ENCODE results near the gene ARMC7. TPM values are rescaled to one million over a fixed set of nuclear protein-coding genes. Genes with fewer than 3 reads are reported as not detected.

The ARMC7 gene
- total RNA-seq, 1 experiment from 2014 or later: 12.3 TPM

DNA sequence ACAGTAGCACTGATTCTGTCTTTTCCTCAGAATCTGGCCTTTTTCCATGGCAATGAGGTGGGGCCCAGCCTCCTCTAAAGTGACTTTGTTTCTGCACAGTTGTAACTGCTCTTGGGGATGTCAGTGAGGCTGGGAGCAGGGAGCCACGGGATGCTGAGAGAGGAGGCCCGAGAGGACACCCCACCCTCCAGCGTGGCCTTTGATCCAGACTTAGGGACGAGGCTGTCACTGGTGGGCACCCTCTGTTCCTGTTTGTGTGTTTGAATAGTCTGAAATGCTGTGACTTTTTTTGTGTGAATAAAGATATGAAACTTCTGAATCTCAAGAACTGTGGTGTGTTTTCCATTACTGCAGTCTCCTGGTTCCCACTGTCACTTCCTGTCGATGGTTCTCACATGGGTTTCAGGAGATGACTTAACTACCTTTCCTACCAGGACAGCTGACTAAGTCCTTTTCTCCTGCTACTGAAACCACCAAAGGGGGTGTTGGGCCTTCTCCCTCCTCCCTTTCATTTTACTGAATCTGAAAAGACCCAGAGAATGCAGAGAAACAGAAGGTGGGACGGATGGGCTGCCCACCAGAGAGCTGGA, 44.1 kb upstream of the ARMC7 start:
- no peak for DNase-seq (ENCODE audit: low spot score)
- POLR2A ChIA-PET (ENCODE audit: low non-redundant PET): no interaction called here
- Histone ChIP-seq H3K36me3 (ENCODE audit: insufficient read depth, low read length, poor library complexity, severe bottlenecking) (peaks cover 23% of the 10 kb centered on the region), H3K27ac (ENCODE audit: low read depth, low read length, poor library complexity, severe bottlenecking) (no peak overlapping the region), H3K4me3 (ENCODE audit: low read depth, low read length, poor library complexity, severe bottlenecking) (no peak overlapping the region), H3K9me3 (ENCODE audit: low read depth, low read length, poor library complexity, severe bottlenecking) (no peaks in the 10 kb centered on the region), H3K4me1 (ENCODE audit: insufficient read depth, low read length, poor library complexity, severe bottlenecking) (no peaks in the 10 kb centered on the region), H3K27me3 (replicated peaks; ENCODE audit: insufficient read depth, low read depth, low read length, poor library complexity) (no peaks in the 10 kb centered on the region)
- CTCF ChIA-PET: no interaction called here
- intact Hi-C loops (cut with micrococcal nuclease; ENCODE audit: unreplicated experiment): no loop called here
- TF ChIP-seq EZH2 (IDR thresholded peaks at IDR 0.05; ENCODE audit: borderline replicate concordance, low read depth, low read length, poor library complexity, severe bottlenecking): no peak
- TF ChIP-seq, protein P1, sequence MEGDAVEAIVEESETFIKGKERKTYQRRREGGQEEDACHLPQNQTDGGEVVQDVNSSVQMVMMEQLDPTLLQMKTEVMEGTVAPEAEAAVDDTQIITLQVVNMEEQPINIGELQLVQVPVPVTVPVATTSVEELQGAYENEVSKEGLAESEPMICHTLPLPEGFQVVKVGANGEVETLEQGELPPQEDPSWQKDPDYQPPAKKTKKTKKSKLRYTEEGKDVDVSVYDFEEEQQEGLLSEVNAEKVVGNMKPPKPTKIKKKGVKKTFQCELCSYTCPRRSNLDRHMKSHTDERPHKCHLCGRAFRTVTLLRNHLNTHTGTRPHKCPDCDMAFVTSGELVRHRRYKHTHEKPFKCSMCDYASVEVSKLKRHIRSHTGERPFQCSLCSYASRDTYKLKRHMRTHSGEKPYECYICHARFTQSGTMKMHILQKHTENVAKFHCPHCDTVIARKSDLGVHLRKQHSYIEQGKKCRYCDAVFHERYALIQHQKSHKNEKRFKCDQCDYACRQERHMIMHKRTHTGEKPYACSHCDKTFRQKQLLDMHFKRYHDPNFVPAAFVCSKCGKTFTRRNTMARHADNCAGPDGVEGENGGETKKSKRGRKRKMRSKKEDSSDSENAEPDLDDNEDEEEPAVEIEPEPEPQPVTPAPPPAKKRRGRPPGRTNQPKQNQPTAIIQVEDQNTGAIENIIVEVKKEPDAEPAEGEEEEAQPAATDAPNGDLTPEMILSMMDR (conservative IDR thresholded peaks at IDR 0.05; ENCODE audit: low read depth, low read length): no peak
- BruUV-seq (replicated peaks): no TSS peak

- no peak overlapping the region for H3K27ac ChIP-seq (ENCODE audit: low read depth, low read length, poor library complexity, severe bottlenecking)
- no peak for DNase-seq (ENCODE audit: low spot score)
- TF ChIP-seq EZH2 (IDR thresholded peaks at IDR 0.05; ENCODE audit: borderline replicate concordance, low read depth, low read length, poor library complexity, severe bottlenecking): no peak
- TF ChIP-seq, protein P1 (conservative IDR thresholded peaks at IDR 0.05; ENCODE audit: low read depth, low read length): no peak
- no peaks in the 10 kb centered on the region for H3K9me3 ChIP-seq (ENCODE audit: low read depth, low read length, poor library complexity, severe bottlenecking)
- no peaks in the 10 kb centered on the region for H3K27me3 ChIP-seq (replicated peaks; ENCODE audit: insufficient read depth, low read depth, low read length, poor library complexity)
- intact Hi-C loops (cut with micrococcal nuclease; ENCODE audit: unreplicated experiment): no loop called here
- H3K4me1 ChIP-seq (ENCODE audit: insufficient read depth, low read length, poor library complexity, severe bottlenecking): no peaks in the 10 kb centered on the region
- ChIA-PET POLR2A (ENCODE audit: low non-redundant PET) (no interaction called here), CTCF (no interaction called here)
- no peak overlapping the region for H3K4me3 ChIP-seq (ENCODE audit: low read depth, low read length, poor library complexity, severe bottlenecking)
- peaks cover 10% of the 10 kb centered on the region for H3K36me3 ChIP-seq (ENCODE audit: insufficient read depth, low read length, poor library complexity, severe bottlenecking)
- no TSS peak for BruUV-seq (replicated peaks)
Measured at GRCh38 chr17:75067856-75068255, 41.9 kb upstream of the ARMC7 start.

GRCh38 chr17:75068750-75069149, 41.0 kb upstream of the ARMC7 start:
- no peaks in the 10 kb centered on the region for H3K27me3 ChIP-seq (replicated peaks; ENCODE audit: insufficient read depth, low read depth, low read length, poor library complexity)
- BruUV-seq (replicated peaks): no TSS peak
- ChIA-PET CTCF (interaction anchor here (0.7 kb wide), 1 partner anchor 54 kb away, joined by 5 read pairs; no protein-coding TSS in a partner anchor), POLR2A (ENCODE audit: low non-redundant PET) (no interaction called here)
- H3K4me3 ChIP-seq (ENCODE audit: low read depth, low read length, poor library complexity, severe bottlenecking): no peak overlapping the region
- peaks cover 5% of the 10 kb centered on the region for H3K36me3 ChIP-seq (ENCODE audit: insufficient read depth, low read length, poor library complexity, severe bottlenecking)
- no peak for DNase-seq (ENCODE audit: low spot score)
- no peak overlapping the region for H3K27ac ChIP-seq (ENCODE audit: low read depth, low read length, poor library complexity, severe bottlenecking)
- TF ChIP-seq, protein P1 (conservative IDR thresholded peaks at IDR 0.05; ENCODE audit: low read depth, low read length): no peak
- H3K9me3 ChIP-seq (ENCODE audit: low read depth, low read length, poor library complexity, severe bottlenecking): no peaks in the 10 kb centered on the region
- H3K4me1 ChIP-seq (ENCODE audit: insufficient read depth, low read length, poor library complexity, severe bottlenecking): no peaks in the 10 kb centered on the region
- intact Hi-C loops (cut with micrococcal nuclease; ENCODE audit: unreplicated experiment): no loop called here

All from A673 (cell line).